ENCODE measurements around the gene COL16A1.

DNA sequence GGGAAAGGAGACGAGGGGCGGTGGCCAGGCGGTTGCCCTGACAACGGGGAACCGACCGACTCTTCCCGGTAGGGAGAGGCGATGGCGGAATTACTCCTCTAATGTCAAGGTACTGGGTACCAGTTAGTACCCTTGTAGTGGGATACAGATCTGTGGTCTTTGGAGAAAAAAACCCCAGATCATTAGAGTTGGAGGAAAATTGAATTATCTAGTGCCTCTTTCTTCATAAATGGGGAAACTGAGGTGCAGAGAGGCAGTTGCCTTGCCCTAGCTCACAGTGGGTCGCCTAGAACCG, 58.6 kb downstream of the COL16A1 start:
- no peak for TF ChIP-seq CTCF (IDR thresholded peaks at IDR 0.05; ENCODE audit: low read depth, low read length, poor library complexity, severe bottlenecking)
- TF ChIP-seq EZH2phosphoT487 (IDR thresholded peaks at IDR 0.05; ENCODE audit: borderline replicate concordance, low read length), result no peak

All from DOHH2 (cell line).